GM23248 (cell line): ENCODE results near the gene PPP3R1. TPM values are rescaled to one million over a fixed set of nuclear protein-coding genes. Genes with fewer than 3 reads are reported as not detected.

Experiments
- DNase-seq: peaks from one replicate; pipeline ENCODE4 v3.0.0-alpha.2; 2015
- H2AFZ ChIP-seq: fragments of 200-600 bp; sonication (generic); 2 replicates; pipeline ENCODE4 v1.6.1; 2016; ENCODE audit warnings: antibody characterized with exemption
- H3F3A ChIP-seq: fragments of 200-600 bp; sonication (generic); 2 replicates; pipeline ENCODE4 v1.6.1; 2016; ENCODE audit warnings: mild to moderate bottlenecking, antibody characterized with exemption, mixed run types; ENCODE audit not compliant: insufficient read depth
- H3K27ac ChIP-seq: fragments of 200-600 bp; sonication (generic); 2 replicates; pipeline ENCODE4 v1.5.1; 2016; ENCODE audit warnings: mild to moderate bottlenecking
- H3K27me3 ChIP-seq: fragments of 200-600 bp; sonication (generic); replicated peaks from 2 replicates; pipeline ENCODE4 v1.6.1; 2016; ENCODE audit warnings: mild to moderate bottlenecking; ENCODE audit not compliant: insufficient read depth
- H3K36me3 ChIP-seq: fragments of 200-600 bp; sonication (generic); 2 replicates; pipeline ENCODE4 v1.6.1; 2016; ENCODE audit warnings: low read depth, mild to moderate bottlenecking
- H3K4me1 ChIP-seq: fragments of 200-600 bp; sonication (generic); 2 replicates; pipeline ENCODE4 v1.6.1; 2016; ENCODE audit warnings: mild to moderate bottlenecking; ENCODE audit not compliant: insufficient read depth
- H3K4me2 ChIP-seq: fragments of 200-600 bp; sonication (generic); one replicate; pipeline ENCODE4 v1.6.1; 2016; ENCODE audit warnings: mild to moderate bottlenecking; ENCODE audit not compliant: unreplicated experiment
- H3K4me3 ChIP-seq: fragments of 200-600 bp; sonication (generic); 2 replicates; pipeline ENCODE4 v1.5.1; 2016; ENCODE audit warnings: mild to moderate bottlenecking
- H3K79me2 ChIP-seq: fragments of 200-600 bp; sonication (generic); 2 replicates; pipeline ENCODE4 v1.6.1; 2016; ENCODE audit warnings: mild to moderate bottlenecking; ENCODE audit not compliant: insufficient read depth
- H3K9ac ChIP-seq: fragments of 200-600 bp; sonication (generic); 2 replicates; pipeline ENCODE4 v1.6.1; 2016; ENCODE audit warnings: mild to moderate bottlenecking
- H3K9me2 ChIP-seq: fragments of 200-600 bp; sonication (generic); 2 replicates; pipeline ENCODE4 v1.6.1; 2016; ENCODE audit warnings: mixed run types, mild to moderate bottlenecking, moderate library complexity; ENCODE audit not compliant: insufficient read depth
- H3K9me3 ChIP-seq: fragments of 200-600 bp; sonication (generic); one replicate; pipeline ENCODE4 v1.6.1; 2017; ENCODE audit warnings: low read depth
- H4K20me1 ChIP-seq: fragments of 200-600 bp; sonication (generic); 2 replicates; pipeline ENCODE4 v1.6.0; 2016; ENCODE audit not compliant: insufficient read depth
- EZH2 ChIP-seq: fragments of 200-600 bp; sonication (generic); IDR thresholded peaks from 2 replicates; pipeline ENCODE4 v1.6.1; 2018; ENCODE audit warnings: antibody characterized with exemption, mild to moderate bottlenecking; ENCODE audit not compliant: insufficient read depth, poor library complexity, severe bottlenecking
- EZH2phosphoT487 ChIP-seq: fragments of 200-600 bp; sonication (generic); IDR thresholded peaks from 2 replicates; pipeline ENCODE4 v1.6.1; 2018; ENCODE audit warnings: antibody characterized with exemption, moderate library complexity, mild to moderate bottlenecking, low read depth; ENCODE audit not compliant: insufficient read depth
- WGBS, 2 experiments: methylation state at CpG; one replicate each; pipeline ENCODE4 v1.1.6; 2015 to 2017; ENCODE audit warnings: low lambda C conversion rate in 2 of 2, low coverage in 1 of 2; ENCODE audit errors: missing lambda C conversion rate in 2 of 2; 5-methylcytosine and 5-hydroxymethylcytosine counted together
- in situ Hi-C: fragments of 300-500 bp; cut with MboI; formaldehyde crosslinking; loops from 2 replicates; pipeline ENCODE4 v1.15.0; 2020
- polyA plus RNA-seq: library from polyadenylated mRNA; unstranded; fragments of >200 nt; fragmentation: Nextera tagmentation; extraction: Ambion mirVana; gene quantifications from 2 replicates; pipeline ENCODE4 v1.2.1, GENCODE V29; 2016
- total RNA-seq: library from RNA; depleted of rRNA; stranded (reverse); fragments of >200 nt; shearing (Covaris generic); gene quantifications from 2 replicates; pipeline ENCODE4 v1.2.3, GENCODE V29; 2014

The PPP3R1 gene
- total and polyA plus RNA-seq, 2 experiments from 2014 or later = 3.8 to 17.7 TPM

DNA sequence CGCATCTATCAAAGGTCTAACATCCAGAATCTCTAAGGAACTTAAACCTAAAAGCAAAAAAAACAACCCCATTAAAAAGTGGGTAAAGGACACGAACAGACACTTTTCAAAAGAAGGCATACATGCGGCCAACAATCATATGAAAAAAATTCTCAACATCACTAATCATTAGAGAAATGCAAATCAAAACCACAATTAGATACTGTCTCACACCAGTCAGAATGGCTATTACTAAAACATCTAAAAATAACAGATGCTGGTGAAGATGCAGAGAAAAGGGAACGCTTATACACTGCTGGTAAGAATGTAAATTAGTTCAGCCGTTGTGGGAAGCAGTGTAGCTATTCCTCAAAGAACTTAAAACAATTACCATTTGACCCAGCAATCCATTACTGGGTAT, 38.0 kb downstream of the PPP3R1 start:
- Histone ChIP-seq H3F3A (no peaks in the 10 kb centered on the region), H3K79me2 (peaks cover 100% of the 10 kb centered on the region), H3K27ac (no peak overlapping the region), H3K36me3 (no peaks in the 10 kb centered on the region; the same call in 1 of the 2 replicates), H3K9me3 (no peaks in the 10 kb centered on the region), H3K9me2 (no peaks in the 10 kb centered on the region), H3K27me3 (no peaks in the 10 kb centered on the region), H3K4me3 (no peak overlapping the region), H3K4me1 (peaks cover 18% of the 10 kb centered on the region), H4K20me1 (peaks cover 14% of the 10 kb centered on the region), H3K4me2 (no peak overlapping the region), H3K9ac (no peak overlapping the region), H2AFZ (no peak overlapping the region)
- TF ChIP-seq EZH2phosphoT487 (no peak), EZH2 (no peak)
- no peak for DNase-seq
- in situ Hi-C loops = no loop called here
- 91 to 93% methylated on average over 5 of the region's 5 CpGs for WGBS, 2 experiments

DNA sequence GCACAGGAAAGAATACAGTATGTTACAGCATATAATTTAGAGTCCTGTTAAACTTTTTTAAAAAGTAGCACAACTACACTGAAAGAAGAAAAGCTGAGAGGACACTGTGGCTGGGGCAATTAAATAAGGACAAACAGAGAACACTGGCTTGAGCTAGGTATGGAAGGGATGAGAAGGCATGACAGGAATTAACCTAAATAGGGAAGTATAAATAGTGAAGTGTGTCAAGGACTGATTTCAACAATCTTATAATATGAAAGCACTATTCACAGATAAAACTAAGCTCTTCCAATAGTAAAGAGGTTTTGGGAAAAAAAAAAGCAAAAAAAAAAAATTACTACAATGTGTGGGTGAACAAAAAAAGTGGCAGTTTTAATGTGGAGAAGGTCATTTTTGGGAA, 45.5 kb downstream of the PPP3R1 start:
- Histone ChIP-seq H2AFZ (no peak overlapping the region), H3K4me3 (no peak overlapping the region), H3K9me2 (no peaks in the 10 kb centered on the region), H3K9me3 (no peaks in the 10 kb centered on the region), H3K27me3 (no peaks in the 10 kb centered on the region), H3K4me2 (no peak overlapping the region), H4K20me1 (peaks cover 4% of the 10 kb centered on the region; the same call in 1 of the 2 replicates), H3K36me3 (no peaks in the 10 kb centered on the region; the same call in 1 of the 2 replicates), H3K79me2 (peaks cover 98% of the 10 kb centered on the region), H3F3A (peaks cover 4% of the 10 kb centered on the region; the same call in 1 of the 2 replicates), H3K27ac (no peak overlapping the region), H3K9ac (no peak overlapping the region), H3K4me1 (no peaks in the 10 kb centered on the region)
- in situ Hi-C loops = no loop called here
- DNase-seq = no peak
- no peak for TF ChIP-seq EZH2phosphoT487
- no peak for TF ChIP-seq EZH2

DNA sequence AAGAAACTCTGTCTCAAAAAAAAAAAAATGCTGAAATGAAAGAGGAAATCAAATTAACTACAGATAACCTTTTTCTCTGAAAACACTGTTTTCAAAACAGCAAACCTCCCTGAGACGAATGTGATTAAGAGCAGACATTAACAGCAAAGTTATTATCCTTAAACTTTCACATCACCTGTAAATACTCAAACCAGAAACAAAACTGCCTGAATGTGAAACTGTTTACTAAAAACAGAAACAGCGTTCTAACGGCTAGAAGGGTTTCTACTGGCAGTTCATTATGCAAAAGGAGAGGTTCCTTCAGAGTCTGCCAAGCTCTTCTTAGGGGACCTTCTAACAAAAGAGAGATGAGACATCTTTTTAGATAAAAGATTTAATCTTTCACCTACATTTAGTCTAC, 48.7 kb downstream of the PPP3R1 start:
- WGBS, 2 experiments = 77 to 78% methylated on average over 3 of the region's 3 CpGs
- H3K9me3 ChIP-seq = no peaks in the 10 kb centered on the region
- in situ Hi-C loops = no loop called here
- no peak for TF ChIP-seq EZH2phosphoT487
- TF ChIP-seq EZH2 = no peak
- H2AFZ ChIP-seq = no peak overlapping the region
- H3K4me1 ChIP-seq = no peaks in the 10 kb centered on the region
- DNase-seq = no peak
- H3K36me3 ChIP-seq = no peaks in the 10 kb centered on the region
- H3F3A ChIP-seq = peaks cover 12% of the 10 kb centered on the region; the same call in 1 of the 2 replicates
- no peak overlapping the region for H3K9ac ChIP-seq
- H3K27ac ChIP-seq = no peak overlapping the region
- H3K27me3 ChIP-seq = no peaks in the 10 kb centered on the region
- no peaks in the 10 kb centered on the region for H3K9me2 ChIP-seq
- H3K4me3 ChIP-seq = no peak overlapping the region
- H3K4me2 ChIP-seq = no peak overlapping the region
- peaks cover 100% of the 10 kb centered on the region for H3K79me2 ChIP-seq
- peaks cover 7% of the 10 kb centered on the region; the same call in 1 of the 2 replicates for H4K20me1 ChIP-seq

- H2AFZ ChIP-seq = no peak overlapping the region
- 95 to 97% methylated on average over 4 of the region's 4 CpGs for WGBS, 2 experiments
- no peaks in the 10 kb centered on the region for H3K9me3 ChIP-seq
- H3K27me3 ChIP-seq = no peaks in the 10 kb centered on the region
- H3K27ac ChIP-seq = no peak overlapping the region
- no peak for DNase-seq
- H3K79me2 ChIP-seq = peaks cover 97% of the 10 kb centered on the region
- peaks cover 14% of the 10 kb centered on the region; the same call in 1 of the 2 replicates for H3F3A ChIP-seq
- in situ Hi-C loops = no loop called here
- peaks cover 8% of the 10 kb centered on the region; the same call in 1 of the 2 replicates for H3K4me1 ChIP-seq
- H3K36me3 ChIP-seq = no peaks in the 10 kb centered on the region
- H3K9me2 ChIP-seq = no peaks in the 10 kb centered on the region
- no peak overlapping the region for H3K9ac ChIP-seq
- no peak overlapping the region for H3K4me2 ChIP-seq
- no peak for TF ChIP-seq EZH2
- 0 out of 2 replicates have a peak, but pooled peaks cover 3% of the 10 kb centered on the region for H4K20me1 ChIP-seq
- no peak overlapping the region for H3K4me3 ChIP-seq
Measured at GRCh38 chr2:68200157-68200787, 52.1 kb downstream of the PPP3R1 start.
